ACHN (cell line): ENCODE measurements around the gene NUDT2.
A peak's percentile ranks its signal among the peaks of the same experiment; 100 is the strongest.
"Not testable (repeated sequence)": the region's sequence is repeated elsewhere in the genome, so short reads cannot be mapped to it uniquely, and the experiment has no call there.

Experiments used
- DNase-seq: peaks from one replicate; pipeline ENCODE4 v3.0.0-alpha.2; 2015
- in situ Hi-C: cut with HindIII; loops from 2 replicates; pipeline ENCODE4 v1.10.0; 2017; ENCODE audit warnings: low sequenced_read_pairs, low pct_ligation_motif_present, low pct_unique_long_range_greater_than_20kb

NUDT2 gene

GRCh38 chr9:34328987-34329832 is at the start of gene NUDT2, which contains the start of gene KIF24:
Gene NUDT2, plus strand, starts transcription at chr9:34329569. Its CDS starts 9,471 bp downstream, at chr9:34339040.
Gene KIF24, minus strand, starts transcription at chr9:34329268. Its CDS starts 17,922 bp downstream, at chr9:34311346.
- peak; percentile 100 for DNase-seq
- in situ Hi-C loops, result no loop called here

GRCh38 chr9:34282096-34282495 is 47.3 kb upstream of the NUDT2 start:
- in situ Hi-C loops, result no loop called here

GRCh38 chr9:34289159-34289558 is 40.2 kb upstream of the NUDT2 start:
- in situ Hi-C loops, result no loop called here
- no peak for DNase-seq

More at GRCh38 chr9:34282096-34282495, 47.3 kb upstream of the NUDT2 start:
- DNase-seq, result no peak

- in situ Hi-C loops, result no loop called here
Measured at GRCh38 chr9:34291023-34291422, 38.3 kb upstream of the NUDT2 start.

GRCh38 chr9:34291423-34291822 is 37.9 kb upstream of the NUDT2 start:
- in situ Hi-C loops, result no loop called here
- no peak for DNase-seq

More at GRCh38 chr9:34291023-34291422, 38.3 kb upstream of the NUDT2 start:
- no peak for DNase-seq

GRCh38 chr9:34292552-34292951 is 36.8 kb upstream of the NUDT2 start:
- in situ Hi-C loops, result no loop called here
- no peak for DNase-seq

- in situ Hi-C loops, DNase-seq: not testable (repeated sequence)
Measured at GRCh38 chr9:34301064-34301463, 28.3 kb upstream of the NUDT2 start.

- in situ Hi-C loops, DNase-seq: not testable (repeated sequence)
Measured at GRCh38 chr9:34308316-34308715, 21.1 kb upstream of the NUDT2 start.

- DNase-seq, result no peak
- in situ Hi-C loops, result no loop called here
Measured at GRCh38 chr9:34310215-34310614, 19.2 kb upstream of the NUDT2 start.

- DNase-seq, result no peak
- in situ Hi-C loops, result no loop called here
Measured at GRCh38 chr9:34311499-34312185, 17.7 kb upstream of the NUDT2 start.

- in situ Hi-C loops, result no loop called here
- DNase-seq, result no peak
Measured at GRCh38 chr9:34317436-34317835, 11.9 kb upstream of the NUDT2 start.

GRCh38 chr9:34318163-34318790 is 11.1 kb upstream of the NUDT2 start:
- DNase-seq, result no peak
- in situ Hi-C loops, result no loop called here

- DNase-seq, result no peak
- in situ Hi-C loops, result no loop called here
Measured at GRCh38 chr9:34321451-34321850, 7.9 kb upstream of the NUDT2 start.

GRCh38 chr9:34322899-34323591 is 6.3 kb upstream of the NUDT2 start:
- in situ Hi-C loops, result no loop called here
- DNase-seq, result no peak

GRCh38 chr9:34326690-34327089 is 2.7 kb upstream of the NUDT2 start:
- in situ Hi-C loops, result no loop called here
- DNase-seq, result no peak

- peak; percentile 46 for DNase-seq
- in situ Hi-C loops, result no loop called here
Measured at GRCh38 chr9:34328500-34328986, 826 bp upstream of the NUDT2 start.

GRCh38 chr9:34331196-34331595 is 1.8 kb downstream of the NUDT2 start:
- no peak for DNase-seq
- in situ Hi-C loops, result no loop called here
